Prostate gland (tissue), 2 donors: ENCODE data around the gene NINL. TPM values are rescaled to one million over a fixed set of nuclear protein-coding genes. Genes with fewer than 3 reads are reported as not detected.

ENCODE experiments used
- DNase-seq: peaks from one replicate; pipeline ENCODE4 v3.0.0-alpha.2; 2019; ENCODE audit warnings: low spot score
- H3K27ac ChIP-seq, 2 donors: fragments of 200-600 bp; sonication (generic); 2 replicates each; pipeline ENCODE4 v1.5.1; 2017 to 2019
- H3K27me3 ChIP-seq: fragments of 200-600 bp; sonication (generic); replicated peaks from 2 replicates; pipeline ENCODE4 v1.5.1; 2019; ENCODE audit not compliant: insufficient read depth
- H3K36me3 ChIP-seq, 2 donors: fragments of 200-600 bp; sonication (generic); 1 replicate in 1 of 2; 2 replicates in 1 of 2; pipeline versions ENCODE4 v1.5.1 to v1.8.1; 2017 to 2019
- H3K4me1 ChIP-seq: fragments of 200-600 bp; sonication (generic); replicated peaks from 2 replicates; pipeline ENCODE4 v1.5.1; 2019
- H3K4me3 ChIP-seq, 2 donors: fragments of 200-600 bp; sonication (generic); 2 replicates each; pipeline ENCODE4 v1.5.1; 2017 to 2019
- H3K9me3 ChIP-seq: fragments of 200-600 bp; sonication (generic); 2 replicates; pipeline ENCODE4 v1.5.1; 2017
- POLR2A ChIP-seq: fragments of 450-650 bp; IDR thresholded peaks from one replicate; pipeline ENCODE4 v1.6.1; 2016; ENCODE audit warnings: antibody characterized with exemption, mild to moderate bottlenecking
- POLR2AphosphoS5 ChIP-seq: sonication (generic); formaldehyde crosslinking; IDR thresholded peaks from one replicate; pipeline ENCODE4 v1.6.1; 2017; ENCODE audit warnings: antibody characterized with exemption
- WGBS: methylation state at CpG from one replicate; pipeline ENCODE4 v1.1.5; 2018; 5-methylcytosine and 5-hydroxymethylcytosine counted together
- intact Hi-C: fragments of 100-400 bp; cut with DNase I; formaldehyde crosslinking; loops from one replicate; pipeline ENCODE4 v1.14.2; 2022
- total RNA-seq, 2 donors: library from RNA; depleted of rRNA; stranded (reverse); fragments of >200 nt; gene quantifications; one replicate each; pipeline ENCODE4 v1.1.0, GENCODE V29; 2016
- TF ChIP-seq, protein P1 (sequence below), 4 experiments: fragments of 200-600 bp in 2 of 4; fragments of 450-650 bp in 2 of 4; sonication (generic) in 2 of 4; IDR thresholded peaks; 1 replicate in 3 of 4; 2 replicates in 1 of 4; pipeline ENCODE4 v1.5.1; 2016 to 2019; ENCODE audit warnings: antibody characterized with exemption in 4 of 4, mild to moderate bottlenecking in 2 of 4, moderate library complexity in 2 of 4

The NINL gene
- total RNA-seq, 2 donors from 2014 or later = 16.3 to 31.1 TPM

DNA sequence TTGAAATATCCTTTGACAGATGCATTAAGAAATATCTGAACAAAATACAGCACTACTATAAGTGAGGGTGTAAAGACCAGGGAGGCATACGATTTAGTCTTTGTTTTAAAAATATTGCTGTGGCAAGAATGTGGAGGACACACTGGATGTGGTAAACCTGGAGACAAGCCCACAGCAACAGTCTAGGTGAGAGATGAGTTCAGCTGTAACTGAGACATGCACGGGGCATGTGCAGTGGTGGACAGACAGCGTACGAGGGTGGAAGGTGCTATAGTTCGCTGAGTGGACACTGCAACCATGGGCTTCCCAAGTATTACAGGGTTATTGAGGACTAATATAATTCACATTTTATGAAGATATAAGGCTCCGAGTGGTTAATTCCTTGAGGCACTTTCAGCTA, 36.7 kb upstream of the NINL start:
- TF ChIP-seq, protein P1, sequence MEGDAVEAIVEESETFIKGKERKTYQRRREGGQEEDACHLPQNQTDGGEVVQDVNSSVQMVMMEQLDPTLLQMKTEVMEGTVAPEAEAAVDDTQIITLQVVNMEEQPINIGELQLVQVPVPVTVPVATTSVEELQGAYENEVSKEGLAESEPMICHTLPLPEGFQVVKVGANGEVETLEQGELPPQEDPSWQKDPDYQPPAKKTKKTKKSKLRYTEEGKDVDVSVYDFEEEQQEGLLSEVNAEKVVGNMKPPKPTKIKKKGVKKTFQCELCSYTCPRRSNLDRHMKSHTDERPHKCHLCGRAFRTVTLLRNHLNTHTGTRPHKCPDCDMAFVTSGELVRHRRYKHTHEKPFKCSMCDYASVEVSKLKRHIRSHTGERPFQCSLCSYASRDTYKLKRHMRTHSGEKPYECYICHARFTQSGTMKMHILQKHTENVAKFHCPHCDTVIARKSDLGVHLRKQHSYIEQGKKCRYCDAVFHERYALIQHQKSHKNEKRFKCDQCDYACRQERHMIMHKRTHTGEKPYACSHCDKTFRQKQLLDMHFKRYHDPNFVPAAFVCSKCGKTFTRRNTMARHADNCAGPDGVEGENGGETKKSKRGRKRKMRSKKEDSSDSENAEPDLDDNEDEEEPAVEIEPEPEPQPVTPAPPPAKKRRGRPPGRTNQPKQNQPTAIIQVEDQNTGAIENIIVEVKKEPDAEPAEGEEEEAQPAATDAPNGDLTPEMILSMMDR (IDR thresholded peaks at IDR 0.05) = no peak
- no peak for TF ChIP-seq POLR2AphosphoS5
- no peak for TF ChIP-seq POLR2A

GRCh38 chr20:25619514-25619913, 34.2 kb upstream of the NINL start:
- no peaks in the 10 kb centered on the region for H3K9me3 ChIP-seq
- intact Hi-C loops = no loop called here
- no peaks in the 10 kb centered on the region for H3K27me3 ChIP-seq
- H3K4me1 ChIP-seq = no peaks in the 10 kb centered on the region
- WGBS = 91% methylated on average over 3 of the region's 3 CpGs
- H3K36me3 ChIP-seq = no peaks in the 10 kb centered on the region
- no peak overlapping the region for H3K27ac ChIP-seq
- H3K4me3 ChIP-seq = no peak overlapping the region
- TF ChIP-seq POLR2AphosphoS5 (no peak), POLR2A (no peak)
- TF ChIP-seq, protein P1 (IDR thresholded peaks at IDR 0.05) = no peak
- no peak for DNase-seq

More for the DNA sequence above, 36.7 kb upstream of the NINL start:
- no peak overlapping the region for H3K27ac ChIP-seq
- no peaks in the 10 kb centered on the region for H3K27me3 ChIP-seq
- H3K4me1 ChIP-seq = no peaks in the 10 kb centered on the region
- H3K9me3 ChIP-seq = no peaks in the 10 kb centered on the region
- intact Hi-C loops = loop anchor here (2.0 to 10.0 kb wide), 3 partner anchors 75 to 627 kb away; partner anchors contain the start of genes APMAP and ZNF337
- H3K36me3 ChIP-seq = no peaks in the 10 kb centered on the region
- H3K4me3 ChIP-seq = no peak overlapping the region
- WGBS = 90% methylated on average over 6 of the region's 6 CpGs
- DNase-seq = no peak

- H3K36me3 ChIP-seq = no peaks in the 10 kb centered on the region
- H3K9me3 ChIP-seq = no peaks in the 10 kb centered on the region
- H3K27ac ChIP-seq = no peak overlapping the region
- no peaks in the 10 kb centered on the region for H3K4me1 ChIP-seq
- no peak for TF ChIP-seq POLR2A
- TF ChIP-seq, protein P1 (IDR thresholded peaks at IDR 0.05) = no peak
- no peak for TF ChIP-seq POLR2AphosphoS5
- no peaks in the 10 kb centered on the region for H3K27me3 ChIP-seq
- WGBS = 90% methylated on average over 3 of the region's 3 CpGs
- H3K4me3 ChIP-seq = no peak overlapping the region
- intact Hi-C loops = no loop called here
- DNase-seq = no peak
These were observed 23.4 kb upstream of the NINL start for GRCh38 chr20:25608774-25609173.

- Histone ChIP-seq H3K4me3 (no peak overlapping the region), H3K4me1 (no peaks in the 10 kb centered on the region), H3K27ac (no peak overlapping the region), H3K9me3 (no peaks in the 10 kb centered on the region), H3K36me3 (no peaks in the 10 kb centered on the region), H3K27me3 (no peaks in the 10 kb centered on the region)
- WGBS = 53% methylated on average over 1 of the region's 1 CpG
- TF ChIP-seq POLR2A (no peak), POLR2AphosphoS5 (no peak)
- TF ChIP-seq, protein P1 (IDR thresholded peaks at IDR 0.05) = no peak
- intact Hi-C loops = no loop called here
- no peak for DNase-seq
These were observed 20.9 kb upstream of the NINL start for GRCh38 chr20:25606094-25606695.

DNA sequence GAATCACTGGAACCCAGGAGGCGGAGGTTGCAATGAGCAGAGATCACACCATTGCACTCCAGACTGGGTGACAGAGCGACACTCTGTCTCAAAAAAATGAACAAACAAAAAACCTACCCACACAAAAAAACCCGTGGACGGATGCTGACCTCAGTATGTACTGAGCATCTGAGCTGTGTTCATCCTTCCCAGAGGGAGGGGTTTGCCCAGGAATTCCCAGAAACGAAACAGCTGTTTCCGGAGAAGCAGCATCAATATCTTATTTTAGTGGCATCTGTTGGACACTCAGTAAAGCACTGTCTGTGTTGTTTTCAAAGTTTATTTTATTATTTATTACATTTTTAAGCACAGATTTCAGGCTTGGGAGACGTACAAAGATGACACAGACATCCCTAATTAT, 19.8 kb upstream of the NINL start:
- WGBS = 70% methylated on average over 7 of the region's 7 CpGs
- Histone ChIP-seq H3K9me3 (no peaks in the 10 kb centered on the region), H3K36me3 (no peaks in the 10 kb centered on the region), H3K27me3 (no peaks in the 10 kb centered on the region), H3K4me3 (no peak overlapping the region), H3K27ac (no peak overlapping the region), H3K4me1 (no peaks in the 10 kb centered on the region)
- intact Hi-C loops = no loop called here
- TF ChIP-seq POLR2AphosphoS5 (no peak), POLR2A (no peak)
- TF ChIP-seq, protein P1 (IDR thresholded peaks at IDR 0.05) = no peak
- DNase-seq = no peak
